ENCODE measurements around the gene KLRF1.

KLRF1 gene

GRCh38 chr12:9827209-9827888 is at the start of gene KLRF1:
KLRF1 (plus strand) TSS chr12:9827481; CDS start chr12:9827545, 64 bp downstream.
- DNase-seq (ENCODE audit: low read depth in 2 of 2), result no peak

- no peak for DNase-seq (ENCODE audit: low read depth in 2 of 2)
Measured at GRCh38 chr12:9779209-9779608, 48.1 kb upstream of the KLRF1 start.

- no peak for DNase-seq (ENCODE audit: low read depth in 2 of 2)
Measured at GRCh38 chr12:9781360-9781759, 45.9 kb upstream of the KLRF1 start.

- no peak for DNase-seq (ENCODE audit: low read depth in 2 of 2)
Measured at GRCh38 chr12:9782547-9783382, 44.5 kb upstream of the KLRF1 start.

- no peak for DNase-seq (ENCODE audit: low read depth in 2 of 2)
Measured at GRCh38 chr12:9784326-9784725, 43.0 kb upstream of the KLRF1 start.

GRCh38 chr12:9784816-9785215 is 42.5 kb upstream of the KLRF1 start:
- no peak for DNase-seq (ENCODE audit: low read depth in 2 of 2)

- DNase-seq (ENCODE audit: low read depth in 2 of 2), result no peak
Measured at GRCh38 chr12:9786726-9787717, 40.3 kb upstream of the KLRF1 start.

- no peak for DNase-seq (ENCODE audit: low read depth in 2 of 2)
Measured at GRCh38 chr12:9792185-9792900, 34.9 kb upstream of the KLRF1 start.

- DNase-seq (ENCODE audit: low read depth in 2 of 2), result no peak
Measured at GRCh38 chr12:9792961-9793617, 34.2 kb upstream of the KLRF1 start.

- DNase-seq (ENCODE audit: low read depth in 2 of 2), result no peak
Measured at GRCh38 chr12:9793779-9794395, 33.4 kb upstream of the KLRF1 start.

GRCh38 chr12:9794484-9795093 is 32.7 kb upstream of the KLRF1 start:
- DNase-seq (ENCODE audit: low read depth in 2 of 2), result no peak

- no peak for DNase-seq (ENCODE audit: low read depth in 2 of 2)
Measured at GRCh38 chr12:9795945-9796344, 31.3 kb upstream of the KLRF1 start.

- DNase-seq (ENCODE audit: low read depth in 2 of 2), result no peak
Measured at GRCh38 chr12:9796346-9796745, 30.9 kb upstream of the KLRF1 start.

GRCh38 chr12:9796971-9797370 is 30.3 kb upstream of the KLRF1 start:
- no peak for DNase-seq (ENCODE audit: low read depth in 2 of 2)

- DNase-seq (ENCODE audit: low read depth in 2 of 2), result peak; percentile 39 to 48
Measured at GRCh38 chr12:9797722-9798619, 29.3 kb upstream of the KLRF1 start.

- no peak for DNase-seq (ENCODE audit: low read depth in 2 of 2)
Measured at GRCh38 chr12:9799961-9800360, 27.3 kb upstream of the KLRF1 start.

GRCh38 chr12:9805883-9806282 is 21.4 kb upstream of the KLRF1 start:
- no peak for DNase-seq (ENCODE audit: low read depth in 2 of 2)

GRCh38 chr12:9806714-9807113 is 20.6 kb upstream of the KLRF1 start:
- no peak for DNase-seq (ENCODE audit: low read depth in 2 of 2)

- no peak for DNase-seq (ENCODE audit: low read depth in 2 of 2)
Measured at GRCh38 chr12:9808504-9808903, 18.8 kb upstream of the KLRF1 start.

All from activated CD8-positive, alpha-beta memory T cell treated with anti-CD3 and anti-CD28 coated beads for 4 hours (primary cell).